ENCODE results near the gene PHLPP2. TPM values are rescaled to one million over a fixed set of nuclear protein-coding genes. Genes with fewer than 3 reads are reported as not detected.
"Not testable (repeated sequence)": the region's sequence is repeated elsewhere in the genome, so short reads cannot be mapped to it uniquely, and the experiment has no call there.

The PHLPP2 gene
- total RNA-seq, 4 donors from 2014 or later, result 3.5 to 7.2 (median 5.9) TPM

DNA sequence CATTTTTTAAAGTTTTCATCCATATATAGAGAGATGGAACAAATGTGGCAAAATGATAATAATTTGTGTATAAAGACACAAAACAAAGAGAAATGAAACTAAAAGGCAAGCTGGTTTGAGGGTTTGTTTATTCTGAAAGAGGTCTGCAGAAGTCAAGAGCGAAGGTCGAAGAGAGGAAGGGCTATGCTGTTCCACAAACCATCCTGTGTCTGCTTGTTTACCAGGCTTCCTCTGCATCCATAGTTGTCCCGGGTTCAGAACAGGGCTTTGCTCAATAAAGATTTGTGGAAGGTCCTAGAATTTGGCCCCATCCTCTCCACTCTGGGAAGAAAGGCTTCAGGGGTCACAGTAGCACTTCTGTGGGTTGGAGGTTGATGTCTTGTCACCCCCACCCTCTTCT, 100.9 kb downstream of the PHLPP2 start:
- 68% methylated on average over 3 of the region's 3 CpGs for WGBS
- TF ChIP-seq EP300 (IDR thresholded peaks at IDR 0.05) (no peak), POLR2A (IDR thresholded peaks at IDR 0.05) (no peak), POLR2AphosphoS5 (IDR thresholded peaks at IDR 0.05) (no peak)
- TF ChIP-seq, protein P1, sequence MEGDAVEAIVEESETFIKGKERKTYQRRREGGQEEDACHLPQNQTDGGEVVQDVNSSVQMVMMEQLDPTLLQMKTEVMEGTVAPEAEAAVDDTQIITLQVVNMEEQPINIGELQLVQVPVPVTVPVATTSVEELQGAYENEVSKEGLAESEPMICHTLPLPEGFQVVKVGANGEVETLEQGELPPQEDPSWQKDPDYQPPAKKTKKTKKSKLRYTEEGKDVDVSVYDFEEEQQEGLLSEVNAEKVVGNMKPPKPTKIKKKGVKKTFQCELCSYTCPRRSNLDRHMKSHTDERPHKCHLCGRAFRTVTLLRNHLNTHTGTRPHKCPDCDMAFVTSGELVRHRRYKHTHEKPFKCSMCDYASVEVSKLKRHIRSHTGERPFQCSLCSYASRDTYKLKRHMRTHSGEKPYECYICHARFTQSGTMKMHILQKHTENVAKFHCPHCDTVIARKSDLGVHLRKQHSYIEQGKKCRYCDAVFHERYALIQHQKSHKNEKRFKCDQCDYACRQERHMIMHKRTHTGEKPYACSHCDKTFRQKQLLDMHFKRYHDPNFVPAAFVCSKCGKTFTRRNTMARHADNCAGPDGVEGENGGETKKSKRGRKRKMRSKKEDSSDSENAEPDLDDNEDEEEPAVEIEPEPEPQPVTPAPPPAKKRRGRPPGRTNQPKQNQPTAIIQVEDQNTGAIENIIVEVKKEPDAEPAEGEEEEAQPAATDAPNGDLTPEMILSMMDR (IDR thresholded peaks at IDR 0.05), result no peak

DNA sequence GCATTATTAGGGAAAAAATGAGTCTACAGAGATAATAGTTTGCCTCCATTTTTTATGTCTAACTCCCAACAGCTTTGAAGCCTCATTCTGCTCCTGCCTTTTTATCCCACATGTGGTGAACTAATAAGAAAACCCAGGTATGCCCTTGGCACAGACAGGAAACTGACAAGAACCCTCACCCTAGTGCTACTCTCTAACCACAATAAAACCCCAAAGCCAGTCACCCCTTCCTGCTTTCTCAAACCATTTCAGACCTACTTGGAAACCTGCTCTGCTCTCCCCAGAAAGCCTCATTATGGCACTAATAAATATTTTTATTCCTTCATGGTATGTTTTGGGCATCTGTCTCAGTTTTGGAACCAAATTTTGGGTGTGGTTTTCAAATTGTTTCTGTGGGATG, 102.4 kb downstream of the PHLPP2 start:
- no peak overlapping the region for H3K27ac ChIP-seq
- TF ChIP-seq POLR2A (IDR thresholded peaks at IDR 0.05), result no peak
- TF ChIP-seq, protein P1 (IDR thresholded peaks at IDR 0.05), result no peak
- H3K36me3 ChIP-seq, result no peaks in the 10 kb centered on the region
- peaks cover 15% of the 10 kb centered on the region for H3K4me1 ChIP-seq
- no peak overlapping the region for H3K4me3 ChIP-seq
- no peak for DNase-seq (ENCODE audit: low spot score in 2 of 2)
- H3K27me3 ChIP-seq, result peaks cover 17% of the 10 kb centered on the region
- no peaks in the 10 kb centered on the region for H3K9me3 ChIP-seq

More for the DNA sequence above, 100.9 kb downstream of the PHLPP2 start:
- no peak for DNase-seq (ENCODE audit: low spot score in 2 of 2)
- Histone ChIP-seq H3K4me1 (peaks cover 17% of the 10 kb centered on the region), H3K9me3 (no peaks in the 10 kb centered on the region), H3K27me3 (peaks cover 20% of the 10 kb centered on the region), H3K4me3 (no peak overlapping the region), H3K36me3 (no peaks in the 10 kb centered on the region), H3K27ac (no peak overlapping the region)

DNA sequence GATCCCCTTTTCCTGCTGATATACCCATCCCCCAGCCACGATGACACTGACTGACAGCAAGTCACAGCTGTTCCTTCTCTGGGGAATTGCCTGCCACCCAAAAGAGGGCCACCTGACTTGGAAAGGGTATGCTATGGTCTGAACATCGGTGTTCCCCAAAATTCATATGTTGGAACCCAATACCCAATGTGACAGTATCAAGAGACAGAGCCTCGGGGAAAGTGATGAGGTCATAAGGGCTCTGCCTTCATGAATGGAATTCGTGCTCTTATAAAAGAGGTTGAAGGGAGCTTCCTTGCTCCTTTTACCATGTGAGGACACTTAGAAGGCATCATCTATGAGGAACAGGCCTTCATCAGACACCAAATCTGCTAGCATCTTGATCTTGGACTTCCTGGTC, 106.1 kb downstream of the PHLPP2 start:
- peaks cover 5% of the 10 kb centered on the region for H3K27me3 ChIP-seq

DNA sequence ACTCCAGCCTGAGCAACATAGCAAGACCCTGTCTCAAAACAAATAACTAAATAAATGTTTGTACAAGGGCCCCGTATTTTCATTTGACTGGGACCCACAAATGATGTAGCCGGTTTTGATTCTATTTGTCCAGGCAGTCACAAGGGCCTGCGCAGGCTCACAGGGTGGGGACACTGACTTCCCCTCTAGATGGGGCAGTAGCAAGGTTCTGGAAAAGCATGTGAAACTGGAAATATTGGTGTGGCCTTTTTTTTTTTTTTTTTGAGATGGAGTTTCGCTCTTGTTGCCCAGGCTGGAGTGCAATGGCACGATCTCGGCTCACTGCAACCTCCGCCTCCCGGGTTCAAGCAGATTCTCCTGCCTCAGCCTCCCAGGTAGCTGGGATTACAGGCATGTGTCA, 109.5 kb downstream of the PHLPP2 start:
- H3K9me3 ChIP-seq; H3K36me3 ChIP-seq; H3K27me3 ChIP-seq; DNase-seq (ENCODE audit: low spot score in 2 of 2); H3K4me1 ChIP-seq; H3K4me3 ChIP-seq; H3K27ac ChIP-seq: not testable (repeated sequence)
- 90% methylated on average over 8 of the region's 8 CpGs for WGBS

More for the DNA sequence above, 106.1 kb downstream of the PHLPP2 start:
- no peak for TF ChIP-seq POLR2AphosphoS5 (IDR thresholded peaks at IDR 0.05)
- no peak for TF ChIP-seq EP300 (IDR thresholded peaks at IDR 0.05)
- no peak for TF ChIP-seq POLR2A (IDR thresholded peaks at IDR 0.05)
- TF ChIP-seq, protein P1 (IDR thresholded peaks at IDR 0.05), result no peak
- Histone ChIP-seq H3K4me1 (no peaks in the 10 kb centered on the region), H3K27ac (no peak overlapping the region), H3K4me3 (no peak overlapping the region), H3K36me3 (no peaks in the 10 kb centered on the region), H3K9me3 (no peaks in the 10 kb centered on the region)
- WGBS, result 68% methylated on average over 3 of the region's 4 CpGs
- DNase-seq (ENCODE audit: low spot score in 2 of 2), result no peak

DNA sequence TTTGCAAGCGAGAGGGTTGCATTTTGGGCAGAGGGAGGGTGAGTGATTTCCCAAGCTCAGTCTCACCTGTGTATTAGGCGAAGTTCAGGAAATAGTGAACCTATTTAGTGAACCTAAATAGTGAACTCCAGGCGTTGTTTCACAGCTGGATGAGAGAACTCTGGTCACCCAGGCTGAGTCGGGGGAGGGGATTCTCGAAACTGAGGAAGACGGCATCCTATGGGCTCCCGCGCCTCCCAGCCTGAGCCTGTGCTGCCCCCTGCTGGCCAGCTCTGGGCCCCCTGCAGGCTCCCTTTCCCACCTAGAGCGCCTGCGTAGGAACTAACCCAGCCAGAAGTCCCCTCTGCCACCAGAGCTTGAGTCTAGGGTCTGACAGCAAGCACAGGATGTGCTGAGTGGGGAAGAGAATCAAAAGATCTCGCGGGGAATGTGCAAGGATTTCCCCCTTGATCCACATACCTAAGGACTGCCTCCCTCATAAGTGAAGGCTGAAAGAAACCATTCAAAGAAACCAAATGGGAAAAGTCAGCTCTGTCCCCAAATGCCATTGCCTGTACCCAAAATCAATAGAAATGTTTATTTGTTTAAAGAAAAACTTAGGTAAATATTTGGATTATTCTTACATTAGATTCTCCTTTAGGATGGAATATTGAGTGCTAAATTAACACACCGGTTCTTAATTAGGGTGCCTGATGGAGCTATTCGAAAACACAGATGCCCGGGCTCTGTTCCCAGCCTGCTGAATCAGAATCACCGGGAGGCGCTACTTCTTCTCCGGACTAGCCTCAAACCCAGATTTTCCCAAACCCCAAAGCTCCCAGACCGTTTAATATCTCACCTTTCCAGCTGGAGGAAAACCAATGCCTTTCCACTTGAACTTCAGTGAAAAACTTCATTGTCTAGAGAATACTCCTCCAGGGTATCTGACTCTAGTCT, 113.3 kb downstream of the PHLPP2 start:
- Histone ChIP-seq H3K4me1 (peaks cover 3% of the 10 kb centered on the region), H3K4me3 (no peak overlapping the region), H3K9me3 (no peaks in the 10 kb centered on the region), H3K36me3 (no peaks in the 10 kb centered on the region), H3K27ac (no peak overlapping the region), H3K27me3 (peaks cover 12% of the 10 kb centered on the region)
- TF ChIP-seq EP300 (IDR thresholded peaks at IDR 0.05) (no peak), POLR2A (IDR thresholded peaks at IDR 0.05) (no peak), POLR2AphosphoS5 (IDR thresholded peaks at IDR 0.05) (no peak)
- TF ChIP-seq, protein P1 (IDR thresholded peaks at IDR 0.05), result peak; percentile 33 to 79
- peak in 1 of 2 donors; percentile 66 for DNase-seq (ENCODE audit: low spot score in 2 of 2)
- WGBS, result 17% methylated on average over 14 of the region's 19 CpGs
